ENCODE results near the gene LRCH1.

Gene LRCH1

GRCh38 chr13:46587807-46588418 is 34.9 kb downstream of the LRCH1 start:
- DNase-seq (ENCODE audit: low read depth in 3 of 3): no peak

- no peak for DNase-seq (ENCODE audit: low read depth in 3 of 3)
These were observed 39.4 kb downstream of the LRCH1 start for GRCh38 chr13:46592385-46592784.

GRCh38 chr13:46593398-46593797 is 40.4 kb downstream of the LRCH1 start:
- peak; percentile 5 to 18 (median 11) for DNase-seq (ENCODE audit: low read depth in 3 of 3)

GRCh38 chr13:46594374-46595078 is 41.6 kb downstream of the LRCH1 start:
- DNase-seq (ENCODE audit: low read depth in 3 of 3): no peak

GRCh38 chr13:46595136-46595884 is 42.3 kb downstream of the LRCH1 start:
- no peak for DNase-seq (ENCODE audit: low read depth in 3 of 3)

GRCh38 chr13:46595885-46596275 is 42.9 kb downstream of the LRCH1 start:
- DNase-seq (ENCODE audit: low read depth in 3 of 3): no peak

- no peak for DNase-seq (ENCODE audit: low read depth in 3 of 3)
These were observed 43.5 kb downstream of the LRCH1 start for GRCh38 chr13:46596466-46596865.

GRCh38 chr13:46598140-46598819 is 45.3 kb downstream of the LRCH1 start:
- DNase-seq (ENCODE audit: low read depth in 3 of 3): no peak

- no peak for DNase-seq (ENCODE audit: low read depth in 3 of 3)
These were observed 45.8 kb downstream of the LRCH1 start for GRCh38 chr13:46598820-46599180.

- no peak for DNase-seq (ENCODE audit: low read depth in 3 of 3)
These were observed 48.0 kb downstream of the LRCH1 start for GRCh38 chr13:46600943-46601311.

GRCh38 chr13:46602531-46602930 is 49.6 kb downstream of the LRCH1 start:
- DNase-seq (ENCODE audit: low read depth in 3 of 3): no peak

- DNase-seq (ENCODE audit: low read depth in 3 of 3): no peak
These were observed 50.2 kb downstream of the LRCH1 start for GRCh38 chr13:46603165-46603603.

GRCh38 chr13:46604226-46604990 is 51.4 kb downstream of the LRCH1 start:
- DNase-seq (ENCODE audit: low read depth in 3 of 3): no peak

- DNase-seq (ENCODE audit: low read depth in 3 of 3): no peak
These were observed 52.3 kb downstream of the LRCH1 start for GRCh38 chr13:46605076-46605824.

- DNase-seq (ENCODE audit: low read depth in 3 of 3): no peak
These were observed 53.0 kb downstream of the LRCH1 start for GRCh38 chr13:46605825-46606554.

GRCh38 chr13:46606970-46607369 is 54.0 kb downstream of the LRCH1 start:
- no peak for DNase-seq (ENCODE audit: low read depth in 3 of 3)

- no peak for DNase-seq (ENCODE audit: low read depth in 3 of 3)
These were observed 55.0 kb downstream of the LRCH1 start for GRCh38 chr13:46607768-46608564.

- DNase-seq (ENCODE audit: low read depth in 3 of 3): no peak
These were observed 56.1 kb downstream of the LRCH1 start for GRCh38 chr13:46609052-46609451.

- DNase-seq (ENCODE audit: low read depth in 3 of 3): no peak
These were observed 56.8 kb downstream of the LRCH1 start for GRCh38 chr13:46609726-46610125.

Data from stimulated activated CD4-positive, alpha-beta T cell treated with anti-CD3 and anti-CD28 coated beads, TNF-alpha, amount 100 ng/mL, for 4 hours (primary cell).